IMR-90 (cell line): ENCODE results near the gene TMEM131.

Experiments used
- CEBPB ChIP-seq: IDR thresholded peaks from 2 replicates; pipeline ENCODE4 v1.6.1; 2012; ENCODE audit warnings: low read depth, low read length, improper control_type of control experiment
- MXI1 ChIP-seq: IDR thresholded peaks from 2 replicates; pipeline ENCODE4 v1.6.1; 2012; ENCODE audit warnings: low read depth, mild to moderate bottlenecking, low read length, moderate library complexity, borderline replicate concordance
- NFE2L2 ChIP-seq: fragments of 150-350 bp; IDR thresholded peaks from 2 replicates; pipeline ENCODE4 v1.6.1; 2016; ENCODE audit warnings: low read depth, mild to moderate bottlenecking, low read length
- POLR2A ChIP-seq: IDR thresholded peaks from 2 replicates; pipeline ENCODE4 v1.6.1; 2012; ENCODE audit warnings: mild to moderate bottlenecking, low read depth, low read length
- RAD21 ChIP-seq: IDR thresholded peaks from 2 replicates; pipeline ENCODE4 v1.6.1; 2012; ENCODE audit warnings: low read length, improper control_type of control experiment
- SMC3 ChIP-seq: fragments of 150-350 bp; IDR thresholded peaks from 2 replicates; pipeline ENCODE4 v1.6.1; 2016; ENCODE audit warnings: low read depth, mild to moderate bottlenecking, antibody characterized with exemption, low read length, moderate library complexity
- TF ChIP-seq, protein P1 (sequence below): conservative IDR thresholded peaks from 2 replicates; pipeline ENCODE4 v1.5.1; 2012; ENCODE audit warnings: mild to moderate bottlenecking, low read depth, low read length, improper control_type of control experiment

DNA sequence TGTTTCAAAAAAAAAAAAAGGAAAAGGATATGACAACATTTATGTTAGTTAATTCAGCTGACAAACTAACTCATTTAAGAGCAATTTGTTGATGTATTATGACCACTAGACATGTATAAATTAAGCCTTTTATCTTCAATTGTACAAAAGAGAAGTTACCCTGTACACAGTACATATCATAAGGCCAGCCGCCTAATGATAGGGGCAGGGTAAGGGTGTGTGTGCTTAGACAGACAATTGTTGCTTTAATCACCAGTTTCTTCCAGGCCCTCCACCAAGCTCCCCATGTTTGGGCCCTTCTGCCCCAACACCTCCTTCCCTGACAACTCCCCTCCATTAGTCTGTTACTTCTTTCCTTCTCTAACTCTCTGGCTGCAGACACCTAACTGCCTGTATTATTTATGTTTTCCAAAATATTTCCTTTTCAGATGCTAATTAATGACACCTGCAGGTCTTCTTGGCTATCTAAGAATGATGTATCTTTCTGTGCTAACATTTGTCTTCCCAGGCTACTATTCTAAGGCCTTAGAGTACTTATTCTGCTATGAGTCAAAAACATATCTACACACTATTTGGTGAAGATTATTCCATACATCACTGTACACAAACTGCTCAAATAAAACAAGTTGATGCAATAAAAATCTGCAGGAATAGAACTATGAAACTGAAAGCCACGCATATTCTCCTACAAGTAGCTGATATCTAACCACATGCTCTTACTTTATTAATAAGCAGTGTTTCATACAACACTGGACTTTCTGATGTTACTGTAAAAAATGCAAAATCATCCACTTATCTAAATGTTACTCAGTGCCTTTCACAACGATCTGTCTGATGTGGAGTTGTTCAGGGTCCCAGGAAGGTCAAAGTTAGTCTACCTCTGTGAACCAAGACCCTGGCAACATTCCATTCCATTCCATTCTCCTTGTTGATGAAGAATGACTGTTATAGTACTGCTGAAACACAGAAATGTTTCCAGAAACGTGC lies 26.4 kb downstream of the TMEM131 start:
- TF ChIP-seq, protein P1, sequence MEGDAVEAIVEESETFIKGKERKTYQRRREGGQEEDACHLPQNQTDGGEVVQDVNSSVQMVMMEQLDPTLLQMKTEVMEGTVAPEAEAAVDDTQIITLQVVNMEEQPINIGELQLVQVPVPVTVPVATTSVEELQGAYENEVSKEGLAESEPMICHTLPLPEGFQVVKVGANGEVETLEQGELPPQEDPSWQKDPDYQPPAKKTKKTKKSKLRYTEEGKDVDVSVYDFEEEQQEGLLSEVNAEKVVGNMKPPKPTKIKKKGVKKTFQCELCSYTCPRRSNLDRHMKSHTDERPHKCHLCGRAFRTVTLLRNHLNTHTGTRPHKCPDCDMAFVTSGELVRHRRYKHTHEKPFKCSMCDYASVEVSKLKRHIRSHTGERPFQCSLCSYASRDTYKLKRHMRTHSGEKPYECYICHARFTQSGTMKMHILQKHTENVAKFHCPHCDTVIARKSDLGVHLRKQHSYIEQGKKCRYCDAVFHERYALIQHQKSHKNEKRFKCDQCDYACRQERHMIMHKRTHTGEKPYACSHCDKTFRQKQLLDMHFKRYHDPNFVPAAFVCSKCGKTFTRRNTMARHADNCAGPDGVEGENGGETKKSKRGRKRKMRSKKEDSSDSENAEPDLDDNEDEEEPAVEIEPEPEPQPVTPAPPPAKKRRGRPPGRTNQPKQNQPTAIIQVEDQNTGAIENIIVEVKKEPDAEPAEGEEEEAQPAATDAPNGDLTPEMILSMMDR = no peak
- no peak for TF ChIP-seq RAD21
- TF ChIP-seq CEBPB = no peak
- TF ChIP-seq POLR2A = no peak
- no peak for TF ChIP-seq MXI1
- TF ChIP-seq SMC3 = no peak
- no peak for TF ChIP-seq NFE2L2
